GM12878 (cell line): ENCODE measurements around the gene LUM.

ENCODE experiments used
- CTCF ChIP-seq, 3 experiments: IDR thresholded peaks in 2 of 3; conservative IDR thresholded peaks in 1 of 3; 2 replicates each; pipeline ENCODE4 v1.5.1; 2011; ENCODE audit warnings: low read depth in 3 of 3, low read length in 3 of 3, mild to moderate bottlenecking in 3 of 3, control low read depth in 2 of 3, moderate library complexity in 2 of 3, inconsistent platforms in 1 of 3, mixed read lengths in 1 of 3; ENCODE audit not compliant: control insufficient read depth in 2 of 3, insufficient read depth in 1 of 3; ENCODE audit errors: extremely low read depth in 1 of 3
- ESRRA ChIP-seq: IDR thresholded peaks from 2 replicates; pipeline ENCODE4 v1.6.1; 2012; ENCODE audit warnings: mild to moderate bottlenecking, low read length, improper control_type of control experiment
- POLR2A ChIP-seq: IDR thresholded peaks from 2 replicates; pipeline ENCODE4 v1.6.1; 2011; ENCODE audit warnings: low read depth, mild to moderate bottlenecking, low read length
- POLR2AphosphoS5 ChIP-seq: IDR thresholded peaks from 2 replicates; pipeline ENCODE4 v1.6.1; 2011; ENCODE audit warnings: mild to moderate bottlenecking, low read length, inconsistent platforms
- SIN3A ChIP-seq: IDR thresholded peaks from 2 replicates; pipeline ENCODE4 v1.6.1; 2012; ENCODE audit warnings: low read depth, low read length, improper control_type of control experiment

GRCh38 chr12:91059211-91059610, 52.1 kb downstream of the LUM start:
- no peak for TF ChIP-seq ESRRA
- no peak for TF ChIP-seq SIN3A
- TF ChIP-seq POLR2A: no peak
- TF ChIP-seq POLR2AphosphoS5: no peak
- TF ChIP-seq CTCF (IDR thresholded peaks at IDR 0.05 in 2 of 3, conservative IDR thresholded peaks at IDR 0.05 in 1 of 3; ENCODE audit: control insufficient read depth in 2 of 3, extremely low read depth in 1 of 3, insufficient read depth in 1 of 3, low read depth in 3 of 3, low read length in 3 of 3): no peak
